Measurements from ENCODE around the gene SMARCAD1.

- TF ChIP-seq, protein P1, sequence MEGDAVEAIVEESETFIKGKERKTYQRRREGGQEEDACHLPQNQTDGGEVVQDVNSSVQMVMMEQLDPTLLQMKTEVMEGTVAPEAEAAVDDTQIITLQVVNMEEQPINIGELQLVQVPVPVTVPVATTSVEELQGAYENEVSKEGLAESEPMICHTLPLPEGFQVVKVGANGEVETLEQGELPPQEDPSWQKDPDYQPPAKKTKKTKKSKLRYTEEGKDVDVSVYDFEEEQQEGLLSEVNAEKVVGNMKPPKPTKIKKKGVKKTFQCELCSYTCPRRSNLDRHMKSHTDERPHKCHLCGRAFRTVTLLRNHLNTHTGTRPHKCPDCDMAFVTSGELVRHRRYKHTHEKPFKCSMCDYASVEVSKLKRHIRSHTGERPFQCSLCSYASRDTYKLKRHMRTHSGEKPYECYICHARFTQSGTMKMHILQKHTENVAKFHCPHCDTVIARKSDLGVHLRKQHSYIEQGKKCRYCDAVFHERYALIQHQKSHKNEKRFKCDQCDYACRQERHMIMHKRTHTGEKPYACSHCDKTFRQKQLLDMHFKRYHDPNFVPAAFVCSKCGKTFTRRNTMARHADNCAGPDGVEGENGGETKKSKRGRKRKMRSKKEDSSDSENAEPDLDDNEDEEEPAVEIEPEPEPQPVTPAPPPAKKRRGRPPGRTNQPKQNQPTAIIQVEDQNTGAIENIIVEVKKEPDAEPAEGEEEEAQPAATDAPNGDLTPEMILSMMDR (conservative IDR thresholded peaks at IDR 0.05; ENCODE audit: low read depth, low read length), result no peak
- no peak for TF ChIP-seq EZH2 (IDR thresholded peaks at IDR 0.05; ENCODE audit: low read length, unreplicated experiment)
Measured at GRCh38 chr4:94226763-94227162, 19.1 kb downstream of the SMARCAD1 start.
